Neural progenitor cell (in vitro differentiated cells): ENCODE measurements around the gene PGK2. TPM values are rescaled to one million over a fixed set of nuclear protein-coding genes. Genes with fewer than 3 reads are reported as not detected.

Experiments
- DNase-seq: peaks from one replicate; pipeline ENCODE4 v3.0.0-alpha.2; 2016; ENCODE audit warnings: low spot score
- H2AFZ ChIP-seq: fragments of 200-600 bp; sonication (generic); replicated peaks from 2 replicates; pipeline ENCODE4 v1.6.1; 2016; ENCODE audit warnings: antibody characterized with exemption
- H3F3A ChIP-seq: fragments of 200-600 bp; sonication (generic); 2 replicates; pipeline ENCODE4 v1.6.1; 2016; ENCODE audit warnings: antibody characterized with exemption, low read depth
- H3K27ac ChIP-seq: fragments of 200-600 bp; sonication (generic); 2 replicates; pipeline ENCODE4 v1.5.1; 2016; ENCODE audit warnings: mild to moderate bottlenecking
- H3K27me3 ChIP-seq: fragments of 200-600 bp; sonication (generic); 2 replicates; pipeline ENCODE4 v1.6.1; 2016; ENCODE audit warnings: mild to moderate bottlenecking, moderate library complexity
- H3K36me3 ChIP-seq: fragments of 200-600 bp; sonication (generic); 2 replicates; pipeline ENCODE4 v1.5.1; 2016
- H3K4me1 ChIP-seq: fragments of 200-600 bp; sonication (generic); 2 replicates; pipeline ENCODE4 v1.6.1; 2016; ENCODE audit warnings: mixed run types
- H3K4me2 ChIP-seq: fragments of 200-600 bp; sonication (generic); 2 replicates; pipeline ENCODE4 v1.6.1; 2016
- H3K4me3 ChIP-seq: fragments of 200-600 bp; sonication (generic); 2 replicates; pipeline ENCODE4 v1.5.1; 2016
- H3K79me2 ChIP-seq: fragments of 200-600 bp; sonication (generic); 2 replicates; pipeline ENCODE4 v1.6.1; 2016; ENCODE audit warnings: low read depth
- H3K9ac ChIP-seq: fragments of 200-600 bp; sonication (generic); 2 replicates; pipeline ENCODE4 v1.6.1; 2016
- H3K9me3 ChIP-seq: fragments of 200-600 bp; sonication (generic); 2 replicates; pipeline ENCODE4 v1.5.1; 2016; ENCODE audit warnings: low read depth
- H4K20me1 ChIP-seq: fragments of 200-600 bp; sonication (generic); 2 replicates; pipeline ENCODE4 v1.6.1; 2016; ENCODE audit warnings: low read depth
- H3K27ac Mint-ChIP-seq: 3 replicates; pipeline ENCODE4 v1.8.0; 2021; ENCODE audit warnings: mixed read lengths
- H3K27me3 Mint-ChIP-seq: 2 replicates; pipeline ENCODE4 v1.8.0; 2022; ENCODE audit warnings: low read depth, mild to moderate bottlenecking, inconsistent platforms, moderate library complexity, mixed read lengths; ENCODE audit not compliant: insufficient read depth
- H3K36me3 Mint-ChIP-seq: 3 replicates; pipeline ENCODE4 v1.8.0; 2021; ENCODE audit warnings: mixed read lengths
- H3K4me1 Mint-ChIP-seq: 3 replicates; pipeline ENCODE4 v1.8.0; 2021; ENCODE audit warnings: mixed read lengths
- H3K4me3 Mint-ChIP-seq: 3 replicates; pipeline ENCODE4 v1.8.0; 2021; ENCODE audit warnings: mild to moderate bottlenecking, moderate library complexity, mixed read lengths
- H3K9me3 Mint-ChIP-seq: 3 replicates; pipeline ENCODE4 v1.8.0; 2020; ENCODE audit warnings: mixed read lengths
- EZH2 ChIP-seq: fragments of 200-600 bp; sonication (generic); IDR thresholded peaks from 2 replicates; pipeline ENCODE4 v1.6.1; 2017; ENCODE audit warnings: antibody characterized with exemption, mild to moderate bottlenecking, moderate library complexity
- EZH2phosphoT487 ChIP-seq: fragments of 200-600 bp; sonication (generic); IDR thresholded peaks from 2 replicates; pipeline ENCODE4 v1.6.1; 2017; ENCODE audit warnings: antibody characterized with exemption
- total RNA-seq: library from RNA; depleted of rRNA; stranded (reverse); fragments of >200 nt; gene quantifications from 2 replicates; pipeline ENCODE4 v1.2.3, GENCODE V29; 2015; ENCODE audit warnings: low replicate concordance
- TF ChIP-seq, protein P1 (sequence below): fragments of 200-600 bp; sonication (generic); IDR thresholded peaks from 2 replicates; pipeline ENCODE4 v1.5.1; 2017; ENCODE audit warnings: antibody characterized with exemption, mild to moderate bottlenecking

Gene PGK2
- not detected in 2 replicates for total RNA-seq

DNA sequence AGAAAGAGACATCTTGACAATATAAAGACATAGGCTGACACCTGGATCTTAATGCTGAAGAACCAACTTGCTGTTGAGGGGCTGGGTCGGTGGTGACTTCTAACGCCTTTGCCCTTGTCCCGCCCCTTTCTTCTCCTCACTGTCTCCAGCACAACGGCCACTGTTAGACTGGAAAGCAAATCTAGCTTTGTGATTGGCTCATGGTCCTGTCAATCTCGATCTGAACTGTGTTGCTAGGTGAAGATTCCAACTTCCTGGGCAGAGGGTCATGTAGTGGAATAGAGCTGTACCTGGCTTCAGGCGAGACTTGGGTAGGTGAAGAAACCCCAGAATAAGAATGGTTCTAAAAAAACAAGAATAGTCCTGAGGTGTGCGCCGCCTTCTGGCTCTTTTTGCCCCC lies at the start of gene PGK2:
PGK2 (minus strand) TSS at position 110 of the 400 bp plus-strand sequence; CDS start at position 12, 98 bp downstream.
- Mint-ChIP-seq H3K27ac (no peak within 1 kb of the TSS), H3K4me1 (no peaks in the 10 kb centered on the region), H3K36me3 (no peaks in the 10 kb centered on the region), H3K27me3 (no peaks in the 10 kb centered on the region), H3K4me3 (no peak within 1 kb of the TSS), H3K9me3 (no peaks in the 10 kb centered on the region)
- peak; percentile 11 for DNase-seq
- Histone ChIP-seq H3K27ac (no peak within 1 kb of the TSS), H3K9ac (no peak within 1 kb of the TSS), H3K4me3 (no peak within 1 kb of the TSS), H3K27me3 (no peaks in the 10 kb centered on the region), H3K4me1 (no peaks in the 10 kb centered on the region), H3K79me2 (no peaks in the 10 kb centered on the region), H3K9me3 (no peaks in the 10 kb centered on the region), H3K4me2 (no peak within 1 kb of the TSS), H3K36me3 (no peaks in the 10 kb centered on the region), H4K20me1 (no peaks in the 10 kb centered on the region), H2AFZ (no peak within 1 kb of the TSS), H3F3A (no peaks in the 10 kb centered on the region)
- TF ChIP-seq EZH2 = no peak
- TF ChIP-seq, protein P1, sequence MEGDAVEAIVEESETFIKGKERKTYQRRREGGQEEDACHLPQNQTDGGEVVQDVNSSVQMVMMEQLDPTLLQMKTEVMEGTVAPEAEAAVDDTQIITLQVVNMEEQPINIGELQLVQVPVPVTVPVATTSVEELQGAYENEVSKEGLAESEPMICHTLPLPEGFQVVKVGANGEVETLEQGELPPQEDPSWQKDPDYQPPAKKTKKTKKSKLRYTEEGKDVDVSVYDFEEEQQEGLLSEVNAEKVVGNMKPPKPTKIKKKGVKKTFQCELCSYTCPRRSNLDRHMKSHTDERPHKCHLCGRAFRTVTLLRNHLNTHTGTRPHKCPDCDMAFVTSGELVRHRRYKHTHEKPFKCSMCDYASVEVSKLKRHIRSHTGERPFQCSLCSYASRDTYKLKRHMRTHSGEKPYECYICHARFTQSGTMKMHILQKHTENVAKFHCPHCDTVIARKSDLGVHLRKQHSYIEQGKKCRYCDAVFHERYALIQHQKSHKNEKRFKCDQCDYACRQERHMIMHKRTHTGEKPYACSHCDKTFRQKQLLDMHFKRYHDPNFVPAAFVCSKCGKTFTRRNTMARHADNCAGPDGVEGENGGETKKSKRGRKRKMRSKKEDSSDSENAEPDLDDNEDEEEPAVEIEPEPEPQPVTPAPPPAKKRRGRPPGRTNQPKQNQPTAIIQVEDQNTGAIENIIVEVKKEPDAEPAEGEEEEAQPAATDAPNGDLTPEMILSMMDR = no peak
- TF ChIP-seq EZH2phosphoT487 = no peak

DNA sequence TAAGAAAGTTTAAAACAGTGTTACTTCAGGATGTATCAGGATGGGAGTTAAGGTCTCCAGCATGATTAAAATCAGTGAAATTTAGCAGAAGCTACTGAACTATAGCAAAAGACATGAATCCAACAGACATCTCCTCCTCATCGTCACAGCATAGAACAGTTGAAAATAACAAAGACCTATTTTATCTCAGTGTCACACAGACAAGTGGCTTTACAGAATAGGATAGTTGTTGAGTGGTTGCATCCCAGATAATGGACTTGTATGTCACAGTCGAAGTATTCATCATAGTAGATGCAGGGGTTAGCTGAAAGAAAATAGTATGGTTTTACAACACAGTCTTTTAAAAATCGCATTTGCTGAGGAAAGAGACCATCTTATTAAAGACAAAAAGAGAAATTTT lies 48.1 kb upstream of the PGK2 start:
- H3K27me3 ChIP-seq = no peaks in the 10 kb centered on the region
- no peaks in the 10 kb centered on the region for H3K79me2 ChIP-seq
- H3K9ac ChIP-seq = no peak overlapping the region
- H3K27ac Mint-ChIP-seq = no peak overlapping the region
- H3K4me1 Mint-ChIP-seq = no peaks in the 10 kb centered on the region
- H3K27ac ChIP-seq = no peak overlapping the region
- no peaks in the 10 kb centered on the region for H3K9me3 Mint-ChIP-seq
- no peaks in the 10 kb centered on the region for H3K9me3 ChIP-seq
- no peak overlapping the region for H3K4me2 ChIP-seq
- H4K20me1 ChIP-seq = no peaks in the 10 kb centered on the region
- H3K27me3 Mint-ChIP-seq = no peaks in the 10 kb centered on the region
- TF ChIP-seq, protein P1 = no peak
- TF ChIP-seq EZH2 = no peak
- H3K4me3 Mint-ChIP-seq = no peak overlapping the region
- no peak overlapping the region for H3K4me3 ChIP-seq
- no peaks in the 10 kb centered on the region for H3K4me1 ChIP-seq
- H3K36me3 ChIP-seq = no peaks in the 10 kb centered on the region
- H3F3A ChIP-seq = no peaks in the 10 kb centered on the region
- no peaks in the 10 kb centered on the region for H3K36me3 Mint-ChIP-seq
- no peak overlapping the region for H2AFZ ChIP-seq
- DNase-seq = no peak

DNA sequence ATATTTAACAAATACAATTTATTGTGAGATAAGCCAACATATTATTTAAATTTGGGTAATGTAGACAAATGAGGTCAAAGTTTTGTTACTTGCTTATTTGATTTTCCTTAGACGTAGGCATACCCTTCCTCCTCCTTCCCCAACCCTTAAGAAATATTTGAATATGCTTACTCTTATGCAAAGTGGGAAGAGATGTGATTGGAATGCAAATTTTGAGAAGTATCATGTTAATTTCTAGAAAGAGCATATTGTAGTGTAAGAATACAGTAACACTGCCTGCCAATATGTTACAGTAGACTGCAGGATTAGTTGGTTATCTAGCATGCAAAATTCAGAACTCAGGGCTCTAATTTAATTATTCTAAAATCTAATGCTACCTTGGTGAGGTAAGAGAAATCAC lies 46.3 kb upstream of the PGK2 start:
- no peak for TF ChIP-seq EZH2
- TF ChIP-seq, protein P1 = no peak
- Histone ChIP-seq H3K79me2 (no peaks in the 10 kb centered on the region), H3K4me3 (no peak overlapping the region), H3K9me3 (no peaks in the 10 kb centered on the region), H4K20me1 (no peaks in the 10 kb centered on the region), H3K27ac (no peak overlapping the region), H3F3A (no peaks in the 10 kb centered on the region), H2AFZ (no peak overlapping the region), H3K4me2 (no peak overlapping the region), H3K9ac (no peak overlapping the region), H3K36me3 (no peaks in the 10 kb centered on the region), H3K4me1 (no peaks in the 10 kb centered on the region), H3K27me3 (no peaks in the 10 kb centered on the region)
- no peaks in the 10 kb centered on the region for H3K36me3 Mint-ChIP-seq
- DNase-seq = no peak
- H3K27me3 Mint-ChIP-seq = no peaks in the 10 kb centered on the region
- H3K27ac Mint-ChIP-seq = no peak overlapping the region
- no peak overlapping the region for H3K4me3 Mint-ChIP-seq
- H3K9me3 Mint-ChIP-seq = no peaks in the 10 kb centered on the region
- no peaks in the 10 kb centered on the region for H3K4me1 Mint-ChIP-seq
